ENCODE data around the gene TAF6. TPM values are rescaled to one million over a fixed set of nuclear protein-coding genes. Genes with fewer than 3 reads are reported as not detected.

Gene TAF6
- total RNA-seq, 2 donors from 2014 or later = 29.6 to 55.0 TPM

DNA sequence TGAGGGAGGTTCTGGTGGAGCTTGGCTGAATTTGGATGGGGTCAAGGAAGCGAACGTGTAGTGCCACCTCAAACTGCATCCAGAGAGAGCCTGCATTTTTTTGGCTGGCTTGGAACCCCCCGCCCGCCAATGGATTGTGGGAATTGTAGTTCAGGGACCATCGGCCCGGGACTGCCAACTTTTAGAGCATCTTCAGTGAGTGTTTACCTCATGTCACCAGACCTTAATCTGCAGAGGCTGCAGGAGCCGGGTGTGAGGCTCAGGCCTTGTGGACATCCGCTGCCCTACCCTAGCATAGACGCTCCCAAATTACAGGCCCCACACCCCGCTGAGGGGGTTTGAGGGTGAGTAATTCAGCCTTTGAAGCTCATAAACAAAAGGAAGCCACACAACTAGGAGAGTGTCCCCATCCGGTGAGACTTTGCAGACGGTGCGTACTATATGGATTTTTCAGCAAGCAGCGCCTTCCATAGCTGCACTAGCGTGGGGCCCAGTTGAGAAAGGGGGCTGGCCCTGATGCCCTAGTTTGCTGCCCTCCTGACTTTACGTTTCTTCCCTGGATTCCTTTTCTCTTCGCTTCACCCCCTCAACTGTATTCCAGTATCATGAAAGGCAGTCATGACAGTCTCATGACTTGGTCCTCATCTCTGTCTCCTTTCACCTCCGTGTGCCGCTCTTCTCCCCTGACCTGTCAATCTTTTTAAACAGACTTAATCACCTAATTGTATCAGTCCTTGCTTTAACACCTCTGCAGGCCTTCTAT, 993 bp upstream of the TAF6 start:
- peak; percentile 70 for ATAC-seq (replicated peaks)
- Mint-ChIP-seq H3K9me3 (no peaks in the 10 kb centered on the region), H3K4me1 (peaks cover 10% of the 10 kb centered on the region), H3K27me3 (no peaks in the 10 kb centered on the region), H3K4me3 (peak overlapping the region; percentile 92), H3K36me3 (ENCODE audit: low read depth) (peaks cover 34% of the 10 kb centered on the region), H3K27ac (peak overlapping the region; percentile 100)

- peak overlapping the region; percentile 100 for H3K27ac Mint-ChIP-seq
- peaks cover 5% of the 10 kb centered on the region for H3K4me1 Mint-ChIP-seq
- peaks cover 30% of the 10 kb centered on the region for H3K36me3 Mint-ChIP-seq (ENCODE audit: low read depth)
- no peaks in the 10 kb centered on the region for H3K9me3 Mint-ChIP-seq
- H3K27me3 Mint-ChIP-seq = no peaks in the 10 kb centered on the region
- peak overlapping the region; percentile 92 for H3K4me3 Mint-ChIP-seq
- ATAC-seq (replicated peaks) = no peak
Measured at GRCh38 chr7:100118388-100119071, 628 bp downstream of the TAF6 start.

- Mint-ChIP-seq H3K27me3 (no peaks in the 10 kb centered on the region), H3K27ac (no peak overlapping the region), H3K9me3 (no peaks in the 10 kb centered on the region), H3K4me3 (no peak overlapping the region), H3K4me1 (peaks cover 5% of the 10 kb centered on the region), H3K36me3 (ENCODE audit: low read depth) (peaks cover 52% of the 10 kb centered on the region)
- ATAC-seq (replicated peaks) = no peak
Measured at GRCh38 chr7:100115026-100115425, 4.1 kb downstream of the TAF6 start.

GRCh38 chr7:100111914-100112313, 7.2 kb downstream of the TAF6 start:
- ATAC-seq (replicated peaks) = no peak
- peaks cover 5% of the 10 kb centered on the region for H3K4me1 Mint-ChIP-seq
- peaks cover 69% of the 10 kb centered on the region for H3K36me3 Mint-ChIP-seq (ENCODE audit: low read depth)
- no peak overlapping the region for H3K4me3 Mint-ChIP-seq
- no peaks in the 10 kb centered on the region for H3K27me3 Mint-ChIP-seq
- H3K27ac Mint-ChIP-seq = no peak overlapping the region
- H3K9me3 Mint-ChIP-seq = no peaks in the 10 kb centered on the region

- no peaks in the 10 kb centered on the region for H3K27me3 Mint-ChIP-seq
- no peaks in the 10 kb centered on the region for H3K4me1 Mint-ChIP-seq
- no peaks in the 10 kb centered on the region for H3K9me3 Mint-ChIP-seq
- H3K4me3 Mint-ChIP-seq = no peak overlapping the region
- ATAC-seq (replicated peaks) = no peak
- peaks cover 73% of the 10 kb centered on the region for H3K36me3 Mint-ChIP-seq (ENCODE audit: low read depth)
- no peak overlapping the region for H3K27ac Mint-ChIP-seq
Measured at GRCh38 chr7:100111156-100111555, 8.0 kb downstream of the TAF6 start.

GRCh38 chr7:100109521-100110163, 9.5 kb downstream of the TAF6 start:
- no peak for ATAC-seq (replicated peaks)
- H3K27ac Mint-ChIP-seq = peak overlapping the region; percentile 20
- no peaks in the 10 kb centered on the region for H3K27me3 Mint-ChIP-seq
- no peaks in the 10 kb centered on the region for H3K9me3 Mint-ChIP-seq
- peaks cover 73% of the 10 kb centered on the region for H3K36me3 Mint-ChIP-seq (ENCODE audit: low read depth)
- no peaks in the 10 kb centered on the region for H3K4me1 Mint-ChIP-seq
- H3K4me3 Mint-ChIP-seq = no peak overlapping the region

- Mint-ChIP-seq H3K27me3 (no peaks in the 10 kb centered on the region), H3K4me1 (no peaks in the 10 kb centered on the region), H3K27ac (no peak overlapping the region), H3K4me3 (no peak overlapping the region), H3K9me3 (no peaks in the 10 kb centered on the region), H3K36me3 (ENCODE audit: low read depth) (peaks cover 76% of the 10 kb centered on the region)
- ATAC-seq (replicated peaks) = no peak
Measured at GRCh38 chr7:100107890-100108289, 11.3 kb downstream of the TAF6 start.

DNA sequence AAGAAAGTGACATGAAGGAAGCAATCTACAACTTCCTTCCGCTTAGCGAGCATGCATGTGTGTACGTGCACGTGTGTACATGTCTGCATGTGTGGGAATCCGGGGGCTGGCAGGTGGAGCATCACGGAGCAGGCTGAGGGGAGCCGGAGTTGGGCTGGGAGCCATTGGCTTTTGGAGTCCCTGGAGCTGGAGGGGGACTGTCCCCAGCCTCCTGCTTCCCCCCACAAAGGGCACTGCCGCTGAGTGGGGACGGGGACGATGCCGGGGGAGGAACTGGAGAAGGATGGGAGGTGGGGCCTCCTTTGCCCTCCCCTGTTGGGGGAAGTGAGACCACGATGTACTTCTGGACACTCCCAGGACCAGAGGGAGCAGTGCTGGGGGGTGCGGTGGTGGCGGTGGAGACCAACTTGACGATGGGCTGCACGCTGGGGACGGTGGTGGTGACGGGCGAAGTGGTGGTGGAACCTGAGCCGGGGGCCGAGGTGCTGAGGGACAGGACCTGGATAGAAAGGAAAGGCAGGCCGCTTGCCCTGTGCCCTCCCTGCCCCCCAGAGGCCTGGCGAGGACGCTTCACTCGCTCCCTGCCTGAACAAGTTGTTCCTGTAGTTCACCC, 11.9 kb downstream of the TAF6 start:
- Mint-ChIP-seq H3K36me3 (ENCODE audit: low read depth) (peaks cover 69% of the 10 kb centered on the region), H3K27ac (no peak overlapping the region), H3K4me1 (peaks cover 5% of the 10 kb centered on the region), H3K9me3 (no peaks in the 10 kb centered on the region), H3K27me3 (no peaks in the 10 kb centered on the region), H3K4me3 (no peak overlapping the region)
- ATAC-seq (replicated peaks) = no peak

GRCh38 chr7:100106633-100107032, 12.5 kb downstream of the TAF6 start:
- H3K36me3 Mint-ChIP-seq (ENCODE audit: low read depth) = peaks cover 66% of the 10 kb centered on the region
- ATAC-seq (replicated peaks) = no peak
- H3K4me1 Mint-ChIP-seq = peaks cover 5% of the 10 kb centered on the region
- H3K9me3 Mint-ChIP-seq = no peaks in the 10 kb centered on the region
- no peak overlapping the region for H3K27ac Mint-ChIP-seq
- no peaks in the 10 kb centered on the region for H3K27me3 Mint-ChIP-seq
- no peak overlapping the region for H3K4me3 Mint-ChIP-seq

DNA sequence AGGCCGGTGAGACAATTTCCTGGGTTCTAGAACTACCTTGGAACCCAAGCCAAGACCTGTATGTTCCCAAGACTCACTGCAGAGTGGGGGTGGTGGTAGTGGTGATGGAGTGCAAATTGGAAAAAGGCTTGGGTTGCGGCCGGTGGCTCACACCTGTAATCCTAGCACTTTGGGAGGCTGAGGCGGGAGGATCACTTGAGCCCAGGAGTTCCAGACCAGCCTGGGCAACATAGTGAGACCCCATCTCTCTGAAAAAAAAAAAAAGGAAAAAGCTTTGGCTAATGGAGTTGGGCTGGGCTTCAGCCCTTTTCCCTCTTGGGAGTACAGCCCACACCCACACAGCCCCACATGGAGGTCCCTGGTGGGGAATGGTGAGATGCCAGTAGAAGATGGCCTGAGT, 13.6 kb downstream of the TAF6 start:
- Mint-ChIP-seq H3K27ac (no peak overlapping the region), H3K4me3 (no peak overlapping the region), H3K36me3 (ENCODE audit: low read depth) (peaks cover 66% of the 10 kb centered on the region), H3K27me3 (no peaks in the 10 kb centered on the region), H3K4me1 (peaks cover 5% of the 10 kb centered on the region), H3K9me3 (no peaks in the 10 kb centered on the region)
- ATAC-seq (replicated peaks) = no peak

DNA sequence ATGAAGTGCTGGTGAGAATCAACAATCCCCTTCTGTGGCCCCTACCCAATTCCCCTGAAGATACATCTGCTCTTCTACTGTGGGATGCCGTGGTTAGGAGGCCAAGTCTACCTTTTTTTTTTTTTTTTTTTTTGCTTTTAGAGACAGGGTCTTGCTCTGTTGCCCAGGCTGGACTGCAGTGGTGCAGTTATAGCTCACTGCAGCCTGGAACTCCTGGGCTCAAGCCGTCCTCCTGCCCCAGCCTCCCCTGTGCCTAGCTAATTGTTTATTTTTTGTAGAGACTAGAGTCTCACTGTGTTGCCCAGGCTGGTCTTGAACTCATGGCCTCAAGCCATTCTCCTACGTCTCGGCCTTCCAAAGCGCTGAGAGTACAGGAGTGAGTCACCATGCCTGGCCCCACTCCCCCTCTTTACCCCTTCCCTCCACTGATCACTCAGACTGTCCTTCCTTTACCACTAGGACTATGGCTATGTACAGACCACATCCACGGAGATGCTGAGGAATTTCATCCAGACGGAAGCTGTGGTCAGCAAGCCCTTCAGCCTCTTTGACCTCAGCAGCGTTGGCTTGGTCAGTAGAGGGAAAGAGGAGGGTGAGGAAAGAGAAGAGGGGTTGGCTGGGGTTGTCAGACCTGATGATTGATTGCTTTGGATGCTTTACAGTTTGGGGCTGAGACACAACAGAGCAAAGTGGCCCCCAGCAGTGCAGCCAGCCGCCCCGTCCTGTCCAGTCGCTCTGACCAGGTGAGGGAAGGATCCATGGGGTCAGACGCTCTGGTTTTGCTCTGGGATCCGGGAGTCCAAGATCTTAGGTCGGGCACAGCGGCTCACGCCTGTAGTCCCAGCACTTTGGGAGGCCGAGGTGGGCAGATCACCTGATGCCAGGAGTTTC, 16.0 kb downstream of the TAF6 start:
- ATAC-seq (replicated peaks) = no peak

DNA sequence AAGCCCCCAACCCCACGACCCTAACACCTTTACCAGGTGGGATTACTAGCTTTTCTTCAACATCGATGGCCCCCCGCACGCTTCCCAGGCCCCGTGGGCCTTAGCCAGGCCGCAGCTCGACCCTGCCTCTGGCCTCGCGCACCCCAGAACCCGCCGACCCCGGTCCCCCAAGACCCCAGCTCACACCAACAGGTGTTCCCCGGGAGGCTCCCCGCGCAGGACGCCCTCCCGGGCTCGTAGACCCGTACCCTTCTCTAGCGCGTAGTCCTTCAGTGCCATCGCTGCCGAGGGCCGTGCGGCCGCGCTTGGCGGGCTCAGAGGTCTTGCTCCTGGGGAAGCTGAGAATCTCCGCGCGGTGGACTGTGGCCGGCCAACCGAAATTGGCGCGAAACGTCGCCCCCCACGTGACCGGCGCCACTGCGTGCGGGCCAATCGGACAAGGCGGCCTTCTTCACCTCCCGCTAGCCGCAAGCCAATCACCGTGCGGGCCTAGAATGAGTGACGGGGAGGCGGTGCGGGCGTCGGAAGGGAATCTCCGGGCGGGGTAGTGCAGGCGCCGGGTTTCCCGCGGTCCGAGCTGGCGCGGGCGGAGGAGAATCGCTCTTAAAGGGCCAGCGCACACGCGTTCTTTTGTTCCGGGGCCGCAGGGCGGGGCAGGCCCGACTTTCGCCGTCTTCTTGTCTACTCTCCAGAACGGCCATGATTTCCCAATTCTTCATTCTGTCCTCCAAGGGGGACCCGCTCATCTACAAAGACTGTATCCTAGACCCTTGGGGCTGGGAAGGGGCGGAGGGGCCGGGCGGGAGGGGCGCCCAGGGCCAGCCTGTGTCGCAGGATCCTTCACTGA, 17.9 kb downstream of the TAF6 start, which contains the start of the genes AP4M1 and MCM7:
AP4M1 (plus strand) TSS at position 628 of the 847 bp plus-strand sequence; CDS start at position 700, 72 bp downstream.
MCM7 (minus strand) TSS at position 382 of the 847 bp plus-strand sequence; CDS start at position 279, 103 bp downstream.
- H3K4me1 Mint-ChIP-seq = peaks cover 28% of the 10 kb centered on the region
- H3K4me3 Mint-ChIP-seq = peak within 1 kb of the TSS; percentile 89
- no peaks in the 10 kb centered on the region for H3K27me3 Mint-ChIP-seq
- peak within 1 kb of the TSS; percentile 90 for H3K27ac Mint-ChIP-seq
- no peaks in the 10 kb centered on the region for H3K9me3 Mint-ChIP-seq
- peak; percentile 93 for ATAC-seq (replicated peaks)
- peaks cover 68% of the 10 kb centered on the region for H3K36me3 Mint-ChIP-seq (ENCODE audit: low read depth)

More for the DNA sequence above, 16.0 kb downstream of the TAF6 start:
- Mint-ChIP-seq H3K27ac (peak overlapping the region; percentile 87), H3K4me3 (peak overlapping the region; percentile 89), H3K4me1 (peaks cover 23% of the 10 kb centered on the region), H3K9me3 (no peaks in the 10 kb centered on the region), H3K27me3 (no peaks in the 10 kb centered on the region), H3K36me3 (ENCODE audit: low read depth) (peaks cover 66% of the 10 kb centered on the region)

All from activated T-helper 17 cell treated with anti-CD3 and anti-CD28 coated beads, Interleukin-2, amount 50 U/mL, for 72 hours (primary cell).